ENCODE measurements around the gene SPATA7.

The SPATA7 gene

GRCh38 chr14:88417594-88417993 lies 32.1 kb downstream of the SPATA7 start:
- peaks cover 4 to 51% (median 11%) of the 10 kb centered on the region in 4 experiments for H3K36me3 ChIP-seq (ENCODE audit: control insufficient read depth in 4 of 4, insufficient read depth in 4 of 4, low read length in 3 of 4)
- no peaks in the 10 kb centered on the region for H3K27me3 ChIP-seq (replicated peaks in 2 of 5; ENCODE audit: control insufficient read depth in 4 of 5, insufficient read depth in 5 of 5, low read length in 4 of 5)
- H3K9me3 ChIP-seq (ENCODE audit: control extremely low read depth in 1 of 5, control insufficient read depth in 4 of 5, insufficient read depth in 2 of 5, low read depth in 1 of 5, low read length in 4 of 5) = peaks cover 2 to 46% (median 16%) of the 10 kb centered on the region in 5 experiments
- CTCF ChIA-PET = no interaction called here
- POLR2A ChIA-PET = no interaction called here
- H3K27ac ChIP-seq (ENCODE audit: insufficient read depth in 1 of 2, low read depth in 1 of 2, low read length in 2 of 2, poor library complexity in 1 of 2, severe bottlenecking in 2 of 2) = no peak overlapping the region
- H3K4me1 ChIP-seq (ENCODE audit: control extremely low read depth in 1 of 4, control insufficient read depth in 4 of 4, insufficient read depth in 4 of 4, low read length in 3 of 4) = no peaks in the 10 kb centered on the region
- DNase-seq = no peak
- H3K4me3 ChIP-seq (ENCODE audit: control insufficient read depth in 1 of 7, extremely low read depth in 1 of 7, insufficient read depth in 4 of 7, low read depth in 2 of 7, low read length in 6 of 7) = no peak overlapping the region

DNA sequence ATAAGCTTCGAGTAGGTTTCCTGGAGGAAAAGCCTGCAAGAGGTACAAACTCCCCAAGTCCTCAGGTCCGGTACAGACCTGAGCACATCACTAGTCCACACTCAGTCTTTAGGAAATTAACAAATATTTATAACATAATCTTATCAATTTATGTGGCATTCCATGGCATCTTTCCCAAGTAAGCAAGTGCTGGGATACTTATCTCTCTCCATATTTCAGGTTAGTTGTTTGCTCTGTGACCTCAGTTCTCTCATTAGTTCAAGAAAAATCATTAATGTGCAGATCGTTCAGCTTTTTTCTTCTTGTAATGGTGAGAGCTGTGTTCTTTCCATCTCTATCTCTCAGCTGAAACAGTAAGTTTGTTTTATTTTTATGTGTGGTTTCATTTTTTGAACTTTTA lies 34.7 kb downstream of the SPATA7 start:
- ChIA-PET POLR2A (no interaction called here), CTCF (no interaction called here)
- H3K4me3 ChIP-seq (ENCODE audit: control insufficient read depth in 1 of 7, extremely low read depth in 1 of 7, insufficient read depth in 4 of 7, low read depth in 2 of 7, low read length in 6 of 7) = no peak overlapping the region
- H3K36me3 ChIP-seq (ENCODE audit: control insufficient read depth in 4 of 4, insufficient read depth in 4 of 4, low read length in 3 of 4) = peaks cover 4 to 41% (median 11%) of the 10 kb centered on the region in 4 experiments
- DNase-seq = no peak
- H3K27me3 ChIP-seq (replicated peaks in 2 of 5; ENCODE audit: control insufficient read depth in 4 of 5, insufficient read depth in 5 of 5, low read length in 4 of 5) = no peaks in the 10 kb centered on the region
- peaks cover 2 to 29% (median 13%) of the 10 kb centered on the region in 5 experiments for H3K9me3 ChIP-seq (ENCODE audit: control extremely low read depth in 1 of 5, control insufficient read depth in 4 of 5, insufficient read depth in 2 of 5, low read depth in 1 of 5, low read length in 4 of 5)
- WGBS (ENCODE audit: insufficient coverage) = no CpG with 5 or more reads among the region's 3 CpGs
- no peaks in the 10 kb centered on the region for H3K4me1 ChIP-seq (ENCODE audit: control extremely low read depth in 1 of 4, control insufficient read depth in 4 of 4, insufficient read depth in 4 of 4, low read length in 3 of 4)
- H3K27ac ChIP-seq (ENCODE audit: insufficient read depth in 1 of 2, low read depth in 1 of 2, low read length in 2 of 2, poor library complexity in 1 of 2, severe bottlenecking in 2 of 2) = no peak overlapping the region

- POLR2A ChIA-PET = no interaction called here
- DNase-seq = no peak
- no peak overlapping the region for H3K4me3 ChIP-seq (ENCODE audit: control insufficient read depth in 1 of 7, extremely low read depth in 1 of 7, insufficient read depth in 4 of 7, low read depth in 2 of 7, low read length in 6 of 7)
- 95% methylated on average over 3 of the region's 4 CpGs for WGBS (ENCODE audit: insufficient coverage)
- peaks cover 4 to 35% (median 10%) of the 10 kb centered on the region in 4 experiments for H3K36me3 ChIP-seq (ENCODE audit: control insufficient read depth in 4 of 4, insufficient read depth in 4 of 4, low read length in 3 of 4)
- CTCF ChIA-PET = interaction anchor here (0.7 kb wide), 1 partner anchor 75 kb away, joined by 3 read pairs; no protein-coding TSS in a partner anchor
- H3K9me3 ChIP-seq (ENCODE audit: control extremely low read depth in 1 of 5, control insufficient read depth in 4 of 5, insufficient read depth in 2 of 5, low read depth in 1 of 5, low read length in 4 of 5) = peaks cover 2 to 20% (median 5%) of the 10 kb centered on the region in 5 experiments
- H3K27me3 ChIP-seq (replicated peaks in 2 of 5; ENCODE audit: control insufficient read depth in 4 of 5, insufficient read depth in 5 of 5, low read length in 4 of 5) = no peaks in the 10 kb centered on the region
- H3K4me1 ChIP-seq (ENCODE audit: control extremely low read depth in 1 of 4, control insufficient read depth in 4 of 4, insufficient read depth in 4 of 4, low read length in 3 of 4) = no peaks in the 10 kb centered on the region
- H3K27ac ChIP-seq (ENCODE audit: insufficient read depth in 1 of 2, low read depth in 1 of 2, low read length in 2 of 2, poor library complexity in 1 of 2, severe bottlenecking in 2 of 2) = no peak overlapping the region
Observed at GRCh38 chr14:88421286-88421685, 35.8 kb downstream of the SPATA7 start.

DNA sequence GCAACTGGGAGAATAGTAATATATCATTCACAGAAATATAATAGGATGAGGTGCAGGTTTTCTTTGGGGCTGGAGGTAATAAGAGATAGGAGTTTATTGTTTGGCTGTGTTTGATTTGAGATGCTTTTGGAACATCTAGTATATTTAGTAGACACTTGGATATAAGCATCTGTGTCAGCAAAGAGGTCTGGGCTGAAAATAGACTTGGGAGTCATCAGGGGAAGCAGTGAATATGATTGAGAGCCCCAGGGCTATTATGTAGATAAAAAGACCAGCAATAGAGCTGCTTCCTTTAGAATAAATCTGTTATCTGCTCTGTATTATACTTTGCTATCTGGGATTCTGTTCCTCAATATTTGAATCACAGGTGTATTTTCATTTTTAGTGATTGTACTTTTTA lies 36.6 kb downstream of the SPATA7 start:
- H3K27ac ChIP-seq (ENCODE audit: insufficient read depth in 1 of 2, low read depth in 1 of 2, low read length in 2 of 2, poor library complexity in 1 of 2, severe bottlenecking in 2 of 2) = no peak overlapping the region
- DNase-seq = no peak
- peaks cover under 1 to 31% (median 12%) of the 10 kb centered on the region in 4 experiments for H3K36me3 ChIP-seq (ENCODE audit: control insufficient read depth in 4 of 4, insufficient read depth in 4 of 4, low read length in 3 of 4)
- H3K4me3 ChIP-seq (ENCODE audit: control insufficient read depth in 1 of 7, extremely low read depth in 1 of 7, insufficient read depth in 4 of 7, low read depth in 2 of 7, low read length in 6 of 7) = no peak overlapping the region
- ChIA-PET POLR2A (no interaction called here), CTCF (no interaction called here)
- peaks cover 0 to 16% (median 5%) of the 10 kb centered on the region in 5 experiments for H3K9me3 ChIP-seq (ENCODE audit: control extremely low read depth in 1 of 5, control insufficient read depth in 4 of 5, insufficient read depth in 2 of 5, low read depth in 1 of 5, low read length in 4 of 5)
- H3K27me3 ChIP-seq (replicated peaks in 2 of 5; ENCODE audit: control insufficient read depth in 4 of 5, insufficient read depth in 5 of 5, low read length in 4 of 5) = no peaks in the 10 kb centered on the region
- H3K4me1 ChIP-seq (ENCODE audit: control extremely low read depth in 1 of 4, control insufficient read depth in 4 of 4, insufficient read depth in 4 of 4, low read length in 3 of 4) = no peaks in the 10 kb centered on the region

DNA sequence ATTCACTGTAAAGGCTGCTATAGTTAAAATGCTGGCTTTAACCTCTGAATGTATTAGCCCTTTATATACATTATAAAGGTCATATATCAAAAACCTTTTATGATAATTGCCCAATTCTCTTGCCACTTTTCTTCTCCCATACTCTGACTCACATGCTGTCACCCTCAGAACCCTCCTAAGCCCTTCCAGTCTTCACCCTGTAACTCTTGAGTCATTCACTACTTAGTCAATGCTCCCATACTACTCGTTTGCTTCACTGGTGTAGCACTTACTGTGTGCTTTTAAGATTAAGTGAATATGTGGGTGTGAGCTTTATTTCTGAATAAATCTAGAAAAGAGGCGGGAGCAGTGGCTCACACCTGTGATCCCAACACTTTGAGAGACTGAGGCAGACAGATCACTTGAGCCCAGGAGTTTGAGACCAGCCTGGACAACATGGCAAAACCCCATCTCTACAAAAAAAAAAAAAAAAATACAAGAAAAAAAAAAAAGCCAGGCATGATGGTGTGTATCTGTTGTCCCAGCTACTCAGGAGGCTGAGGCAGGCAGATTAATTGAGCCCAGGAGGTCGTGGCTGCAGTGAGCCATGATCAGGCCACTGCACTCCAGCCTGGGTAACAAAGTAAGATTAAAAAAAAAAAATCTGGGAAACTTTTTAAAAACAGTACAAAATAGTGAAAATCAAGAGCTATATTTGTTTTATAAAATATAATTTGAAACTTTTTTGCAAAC lies 37.6 kb downstream of the SPATA7 start:
- Histone ChIP-seq H3K36me3 (ENCODE audit: control insufficient read depth in 4 of 4, insufficient read depth in 4 of 4, low read length in 3 of 4) (peaks cover 0 to 24% (median 6%) of the 10 kb centered on the region in 4 experiments), H3K27ac (ENCODE audit: insufficient read depth in 1 of 2, low read depth in 1 of 2, low read length in 2 of 2, poor library complexity in 1 of 2, severe bottlenecking in 2 of 2) (no peak overlapping the region), H3K4me1 (ENCODE audit: control extremely low read depth in 1 of 4, control insufficient read depth in 4 of 4, insufficient read depth in 4 of 4, low read length in 3 of 4) (no peaks in the 10 kb centered on the region), H3K9me3 (ENCODE audit: control extremely low read depth in 1 of 5, control insufficient read depth in 4 of 5, insufficient read depth in 2 of 5, low read depth in 1 of 5, low read length in 4 of 5) (peaks cover 0 to 8% (median 0%) of the 10 kb centered on the region in 5 experiments), H3K27me3 (replicated peaks in 2 of 5; ENCODE audit: control insufficient read depth in 4 of 5, insufficient read depth in 5 of 5, low read length in 4 of 5) (no peaks in the 10 kb centered on the region), H3K4me3 (ENCODE audit: control insufficient read depth in 1 of 7, extremely low read depth in 1 of 7, insufficient read depth in 4 of 7, low read depth in 2 of 7, low read length in 6 of 7) (no peak overlapping the region)
- no peak for DNase-seq
- CTCF ChIA-PET = no interaction called here
- POLR2A ChIA-PET = no interaction called here
- WGBS (ENCODE audit: insufficient coverage) = no CpG with 5 or more reads among the region's 3 CpGs

GRCh38 chr14:88424573-88424972 lies 39.1 kb downstream of the SPATA7 start:
- ChIA-PET CTCF (interaction anchor here (1.1 kb wide), 1 partner anchor 11 kb away, joined by 3 read pairs; no protein-coding TSS in a partner anchor), POLR2A (no interaction called here)
- peaks cover 0 to 18% (median 5%) of the 10 kb centered on the region in 4 experiments for H3K36me3 ChIP-seq (ENCODE audit: control insufficient read depth in 4 of 4, insufficient read depth in 4 of 4, low read length in 3 of 4)
- DNase-seq = no peak
- no peaks in the 10 kb centered on the region for H3K4me1 ChIP-seq (ENCODE audit: control extremely low read depth in 1 of 4, control insufficient read depth in 4 of 4, insufficient read depth in 4 of 4, low read length in 3 of 4)
- no peak overlapping the region for H3K27ac ChIP-seq (ENCODE audit: insufficient read depth in 1 of 2, low read depth in 1 of 2, low read length in 2 of 2, poor library complexity in 1 of 2, severe bottlenecking in 2 of 2)
- H3K27me3 ChIP-seq (replicated peaks in 2 of 5; ENCODE audit: control insufficient read depth in 4 of 5, insufficient read depth in 5 of 5, low read length in 4 of 5) = no peaks in the 10 kb centered on the region
- H3K4me3 ChIP-seq (ENCODE audit: control insufficient read depth in 1 of 7, extremely low read depth in 1 of 7, insufficient read depth in 4 of 7, low read depth in 2 of 7, low read length in 6 of 7) = no peak overlapping the region
- H3K9me3 ChIP-seq (ENCODE audit: control extremely low read depth in 1 of 5, control insufficient read depth in 4 of 5, insufficient read depth in 2 of 5, low read depth in 1 of 5, low read length in 4 of 5) = peaks cover 0 to 3% (median 0%) of the 10 kb centered on the region in 5 experiments

DNA sequence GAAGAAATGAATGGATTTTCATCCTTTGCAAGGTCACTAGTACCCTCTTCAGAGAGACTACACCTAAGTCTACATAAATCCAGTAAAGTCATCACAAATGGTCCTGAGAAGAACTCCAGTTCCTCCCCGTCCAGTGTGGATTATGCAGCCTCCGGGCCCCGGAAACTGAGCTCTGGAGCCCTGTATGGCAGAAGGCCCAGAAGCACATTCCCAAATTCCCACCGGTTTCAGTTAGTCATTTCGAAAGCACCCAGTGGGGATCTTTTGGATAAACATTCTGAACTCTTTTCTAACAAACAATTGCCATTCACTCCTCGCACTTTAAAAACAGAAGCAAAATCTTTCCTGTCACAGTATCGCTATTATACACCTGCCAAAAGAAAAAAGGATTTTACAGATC lies 40.8 kb downstream of the SPATA7 start:
- CTCF ChIA-PET = no interaction called here
- Histone ChIP-seq H3K9me3 (ENCODE audit: control extremely low read depth in 1 of 5, control insufficient read depth in 4 of 5, insufficient read depth in 2 of 5, low read depth in 1 of 5, low read length in 4 of 5) (no peaks in the 10 kb centered on the region), H3K4me1 (ENCODE audit: control extremely low read depth in 1 of 4, control insufficient read depth in 4 of 4, insufficient read depth in 4 of 4, low read length in 3 of 4) (no peaks in the 10 kb centered on the region), H3K36me3 (ENCODE audit: control insufficient read depth in 4 of 4, insufficient read depth in 4 of 4, low read length in 3 of 4) (peaks cover 0 to 10% (median 6%) of the 10 kb centered on the region in 4 experiments), H3K4me3 (ENCODE audit: control insufficient read depth in 1 of 7, extremely low read depth in 1 of 7, insufficient read depth in 4 of 7, low read depth in 2 of 7, low read length in 6 of 7) (no peak overlapping the region), H3K27ac (ENCODE audit: insufficient read depth in 1 of 2, low read depth in 1 of 2, low read length in 2 of 2, poor library complexity in 1 of 2, severe bottlenecking in 2 of 2) (no peak overlapping the region), H3K27me3 (replicated peaks in 2 of 5; ENCODE audit: control insufficient read depth in 4 of 5, insufficient read depth in 5 of 5, low read length in 4 of 5) (no peaks in the 10 kb centered on the region)
- WGBS (ENCODE audit: insufficient coverage) = 92% methylated on average over 7 of the region's 7 CpGs
- POLR2A ChIA-PET = no interaction called here
- DNase-seq = no peak

Measured in common myeloid progenitor, CD34-positive (primary cell).